SKM-1 treated with dmso at 0.1 percent for 144 hours (cell line): ENCODE results near the gene TEKT4.
"Not testable (repeated sequence)": the region's sequence is repeated elsewhere in the genome, so short reads cannot be mapped to it uniquely, and the experiment has no call there.

ENCODE experiments used
- DNase-seq: peaks from one replicate; lab custom pipeline; 2025; ENCODE audit not compliant: unreplicated experiment; lab: John Stamatoyannopoulos, UW

The TEKT4 gene

GRCh38 chr2:94875820-94876522 is 4.7 kb downstream of the TEKT4 start:
- no peak for DNase-seq

DNA sequence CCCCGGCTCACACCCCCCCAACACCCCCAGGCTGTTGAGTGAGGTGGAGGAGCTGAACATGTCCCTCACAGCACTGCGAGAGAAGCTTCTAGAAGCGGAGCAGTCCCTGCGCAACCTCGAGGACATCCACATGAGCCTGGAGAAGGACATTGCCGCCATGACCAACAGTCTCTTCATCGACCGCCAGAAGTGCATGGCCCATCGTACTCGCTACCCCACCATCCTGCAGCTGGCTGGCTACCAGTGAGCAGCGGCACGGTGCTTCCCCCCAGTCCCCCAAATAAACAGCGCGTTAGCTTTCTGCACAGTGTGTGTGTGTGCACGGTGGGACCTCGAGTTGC is 5.3 kb downstream of the TEKT4 start:
- no peak for DNase-seq

DNA sequence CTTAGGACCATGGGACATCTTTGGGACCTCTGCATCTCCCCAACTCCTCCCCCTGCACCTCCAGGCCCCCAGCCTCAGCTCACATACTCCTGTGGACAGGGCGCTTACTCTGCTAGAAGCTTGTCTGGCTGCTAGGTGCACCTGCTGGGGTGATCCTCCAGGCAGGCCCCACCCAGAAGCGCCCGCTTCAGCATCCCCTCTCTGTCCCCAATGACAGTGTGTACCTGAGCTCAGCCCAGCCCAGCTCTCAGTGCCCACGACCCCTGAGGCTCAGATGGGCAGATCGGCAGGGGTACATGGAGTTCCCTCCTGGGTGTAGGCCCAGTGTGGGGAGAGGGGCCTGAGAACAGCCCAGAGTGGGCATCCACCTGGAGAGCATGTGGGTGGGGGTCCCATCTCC is 5.9 kb downstream of the TEKT4 start:
- DNase-seq: no peak

DNA sequence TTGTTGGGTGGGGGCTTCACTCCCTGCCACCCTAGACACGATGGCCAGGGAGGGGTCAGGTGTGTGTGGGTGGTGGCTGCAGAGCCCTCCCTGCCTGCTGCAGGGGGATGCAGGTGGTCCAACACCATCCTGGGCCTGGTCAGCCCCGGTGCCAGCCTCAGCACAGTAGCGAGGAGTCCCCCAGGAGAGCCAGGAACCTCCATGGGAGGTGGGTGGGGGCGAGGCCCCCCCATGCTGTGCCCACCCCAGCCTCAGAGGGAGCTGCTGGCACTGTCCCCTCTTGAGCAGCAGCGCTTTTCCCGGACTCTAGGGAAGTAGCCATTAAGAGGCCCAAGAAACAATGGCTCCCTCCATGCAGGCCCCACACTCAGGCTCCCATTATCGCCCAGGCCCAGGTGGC is 7.3 kb downstream of the TEKT4 start:
- DNase-seq: not testable (repeated sequence)

GRCh38 chr2:94879314-94879981 is 8.2 kb downstream of the TEKT4 start:
- DNase-seq: no peak

- no peak for DNase-seq
These were observed 8.8 kb downstream of the TEKT4 start for GRCh38 chr2:94879982-94880377.

GRCh38 chr2:94880507-94880906 is 9.3 kb downstream of the TEKT4 start:
- no peak for DNase-seq

DNA sequence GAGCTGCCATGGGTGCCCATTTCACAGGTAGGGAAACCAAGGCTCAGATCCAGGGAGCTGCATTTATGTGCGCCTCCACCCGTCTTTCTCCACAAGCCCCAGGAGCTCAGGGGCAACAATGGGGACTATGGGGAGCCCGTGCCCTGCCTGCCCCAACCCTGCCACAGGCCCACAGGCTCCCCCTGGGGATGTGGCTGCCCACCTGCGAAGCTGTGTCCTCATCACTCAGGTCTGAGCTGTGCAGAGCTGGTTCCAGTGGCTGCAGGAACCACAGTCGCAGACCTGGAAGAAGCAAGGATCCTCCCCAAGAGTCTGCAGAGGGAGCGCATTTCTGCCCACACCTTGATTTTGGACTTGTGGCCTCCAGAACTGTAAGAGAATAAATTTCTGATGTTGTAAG is 9.8 kb downstream of the TEKT4 start:
- no peak for DNase-seq

GRCh38 chr2:94890234-94890633 is 19.0 kb downstream of the TEKT4 start:
- DNase-seq: no peak

DNA sequence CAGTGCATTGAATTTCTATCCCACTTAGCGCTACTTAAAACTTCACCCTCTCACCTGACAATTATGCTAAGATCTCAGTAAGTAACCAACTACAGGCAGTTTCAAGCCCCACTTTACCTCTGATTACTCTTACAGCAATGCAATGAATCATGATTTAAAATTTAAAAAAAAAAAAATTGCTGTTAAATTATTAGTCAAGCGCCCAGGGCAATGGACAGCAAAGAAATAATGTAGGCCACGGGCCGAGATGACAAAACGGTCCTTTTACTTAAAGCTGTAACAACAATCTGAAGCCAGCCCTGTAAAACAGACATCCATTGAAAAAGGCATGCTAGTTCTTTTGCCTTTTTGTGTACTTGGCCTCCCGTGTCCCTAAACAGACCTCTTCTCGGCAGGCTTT is 24.0 kb downstream of the TEKT4 start:
- not testable (repeated sequence) for DNase-seq

GRCh38 chr2:94906976-94907375 is 35.7 kb downstream of the TEKT4 start:
- DNase-seq: not testable (repeated sequence)

DNA sequence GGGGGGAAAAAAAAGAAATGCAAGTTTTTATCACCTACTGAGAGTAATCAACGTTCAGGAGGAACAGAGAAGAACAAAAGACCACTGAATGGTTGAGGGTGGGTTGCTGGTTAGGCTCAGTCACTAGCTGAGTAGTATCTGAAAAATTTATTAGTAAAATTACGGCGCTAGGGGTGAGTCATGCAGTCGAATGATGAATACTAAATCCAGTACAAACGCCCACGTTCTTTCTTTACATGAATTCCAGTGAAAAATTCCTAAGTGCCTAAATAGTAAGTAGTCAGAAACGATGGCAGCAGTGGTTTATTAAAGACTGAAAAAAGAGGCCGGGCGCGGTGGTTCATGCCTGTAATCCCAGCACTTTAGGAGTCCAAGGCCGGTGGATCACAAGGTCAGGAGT is 52.0 kb downstream of the TEKT4 start:
- DNase-seq: no peak

DNA sequence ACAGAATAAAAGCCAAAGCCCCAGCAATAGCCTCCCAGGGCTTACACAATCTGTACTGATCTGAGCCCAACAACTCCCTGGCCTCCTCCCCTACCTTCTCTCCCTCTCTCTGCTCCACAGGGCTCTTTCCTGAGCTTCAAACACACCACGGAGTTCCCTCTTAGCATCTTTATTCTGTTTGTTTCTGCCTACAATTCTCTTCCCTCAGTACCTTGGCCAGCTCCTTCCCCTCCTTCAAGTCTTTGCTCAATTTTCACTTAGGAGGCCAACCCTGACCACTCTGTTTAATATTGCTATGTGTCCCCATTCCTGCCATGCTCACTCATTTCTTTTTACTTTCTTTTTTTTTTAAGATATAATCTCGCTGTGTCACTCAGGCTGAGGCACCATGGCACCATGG is 53.8 kb downstream of the TEKT4 start:
- not testable (repeated sequence) for DNase-seq
